Activated T-helper 9 cell treated with anti-CD3 and anti-CD28 coated beads, Interleukin-2, amount 50 U/mL, for 16 hours (primary cell): ENCODE measurements around the gene FAM78A.
A peak's percentile ranks its signal among the peaks of the same experiment; 100 is the strongest.

Source experiments
- DNase-seq: peaks from one replicate; pipeline ENCODE4 v3.0.0-alpha.2; 2020; ENCODE audit warnings: low read depth

Gene FAM78A, protein sequence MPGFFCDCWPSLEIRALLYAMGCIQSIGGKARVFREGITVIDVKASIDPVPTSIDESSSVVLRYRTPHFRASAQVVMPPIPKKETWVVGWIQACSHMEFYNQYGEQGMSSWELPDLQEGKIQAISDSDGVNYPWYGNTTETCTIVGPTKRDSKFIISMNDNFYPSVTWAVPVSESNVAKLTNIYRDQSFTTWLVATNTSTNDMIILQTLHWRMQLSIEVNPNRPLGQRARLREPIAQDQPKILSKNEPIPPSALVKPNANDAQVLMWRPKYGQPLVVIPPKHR

DNA sequence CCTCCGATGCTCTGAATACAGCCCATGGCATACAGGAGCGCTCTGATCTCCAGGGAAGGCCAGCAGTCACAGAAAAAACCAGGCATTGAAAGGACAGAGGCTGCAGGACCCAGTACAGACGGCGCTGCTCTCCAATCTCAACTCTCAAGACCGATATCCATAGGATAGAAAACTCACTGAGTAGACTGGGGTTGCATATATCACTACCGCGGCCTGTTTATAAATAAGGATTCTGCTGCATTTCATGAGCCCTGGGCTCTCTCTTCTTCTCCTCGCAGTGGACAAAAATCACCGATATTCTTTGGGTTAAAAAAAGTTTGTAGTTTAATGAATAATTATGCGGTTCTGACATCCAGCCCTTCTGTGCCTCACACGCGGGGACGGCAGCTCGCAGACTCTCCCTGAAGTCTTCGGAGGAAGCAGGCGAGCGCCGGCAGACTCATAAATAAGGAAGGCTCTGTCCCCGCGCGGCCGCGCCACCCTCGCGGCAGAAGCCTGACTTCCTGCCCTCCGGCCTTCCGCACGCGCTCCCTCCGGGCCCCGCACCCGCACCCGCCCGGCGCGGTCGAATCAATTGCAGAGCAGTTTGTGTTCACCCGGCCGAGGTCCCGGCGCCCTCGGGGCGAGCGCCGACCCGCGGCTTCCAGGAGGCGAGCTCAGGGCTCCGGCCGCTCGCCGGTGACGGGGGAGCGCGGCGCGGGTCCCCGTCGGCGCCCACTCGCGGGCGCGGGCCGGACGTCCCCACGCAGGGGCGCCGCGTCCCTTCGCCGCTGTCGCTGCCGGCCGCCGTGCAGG lies at the start of gene FAM78A:
Gene FAM78A (minus strand): TSS at position 417 of the 795 bp plus-strand sequence. CDS start 331 bp downstream, at position 86.
- DNase-seq: no peak

DNA sequence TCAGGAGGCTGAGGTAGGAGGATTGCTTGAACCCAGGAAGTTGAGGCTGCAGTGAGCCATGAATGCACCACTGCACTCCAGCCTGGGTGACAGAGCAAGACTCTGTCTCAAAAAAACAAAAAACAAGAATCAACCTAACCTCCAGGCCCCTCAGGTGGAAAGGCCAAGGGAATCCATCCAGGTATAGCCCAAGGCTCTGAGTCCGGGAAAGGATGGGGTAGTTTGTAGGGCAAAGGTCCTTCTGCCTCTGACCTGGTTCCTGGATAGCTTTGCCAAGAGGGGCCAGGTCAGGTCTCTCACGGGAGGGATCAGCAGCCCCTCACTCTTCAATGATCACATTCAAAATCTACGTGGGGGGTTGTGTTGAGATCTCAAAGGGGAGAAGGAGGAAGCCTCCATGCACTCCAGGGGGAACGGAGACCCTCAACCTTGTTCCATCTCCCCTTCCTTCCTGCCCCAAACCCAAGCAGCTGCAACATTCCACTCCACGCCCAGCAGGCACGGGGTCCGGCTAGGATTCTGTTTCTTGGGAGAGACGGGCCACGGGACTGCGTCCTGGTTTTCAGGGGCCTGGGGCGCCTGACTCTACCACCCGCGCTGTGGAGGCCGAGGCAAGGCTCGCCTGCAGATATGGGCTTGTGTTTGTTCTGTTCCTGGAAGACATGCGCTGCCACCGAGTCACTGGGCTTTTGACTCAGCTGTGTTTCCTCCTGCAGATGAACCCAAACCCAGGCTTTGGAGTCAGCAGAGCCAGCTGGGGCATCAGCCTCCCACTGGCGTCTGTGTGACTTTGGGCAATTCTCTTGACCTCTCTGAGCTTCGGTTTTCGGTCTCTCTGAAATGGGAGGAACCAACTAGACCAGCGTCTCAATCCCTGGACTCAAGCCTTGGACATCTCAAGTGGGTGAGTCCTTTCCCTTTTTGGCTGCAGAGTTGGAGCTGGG lies 48.7 kb upstream of the FAM78A start:
- DNase-seq: no peak

- no peak for DNase-seq
Measured at GRCh38 chr9:131323629-131324028, 47.3 kb upstream of the FAM78A start.

DNA sequence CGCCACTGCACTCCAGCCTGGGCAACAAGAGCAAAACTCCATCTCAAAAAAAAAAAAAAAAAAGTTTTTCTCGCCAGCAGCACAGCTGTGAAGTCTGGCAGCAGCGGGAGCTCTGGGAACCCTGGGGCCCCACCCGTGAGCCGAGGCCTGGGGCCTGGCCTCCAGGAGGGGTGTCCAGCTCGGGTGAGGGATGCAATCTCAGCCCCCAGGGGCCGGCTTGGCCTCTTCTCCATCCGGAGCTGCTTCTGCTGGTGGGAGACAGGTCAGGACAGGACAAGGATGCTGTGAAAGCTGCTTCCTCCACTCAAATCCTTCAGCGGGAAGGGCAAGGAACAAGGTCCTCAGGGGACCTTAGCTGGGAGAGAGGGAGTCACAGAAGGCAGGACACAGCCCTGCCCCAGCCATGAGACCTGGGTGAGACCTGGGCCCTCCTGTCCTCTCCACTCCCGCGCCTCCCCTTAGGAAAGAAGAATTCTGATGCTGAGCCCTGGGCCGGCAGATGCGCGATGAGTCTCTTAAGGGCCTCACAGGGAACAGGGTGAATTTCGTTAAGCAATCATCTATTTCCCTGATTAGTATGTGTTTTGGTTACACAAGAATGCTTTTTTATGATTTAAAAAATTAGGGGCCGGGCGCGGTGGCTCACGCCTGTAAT lies 43.8 kb upstream of the FAM78A start:
- DNase-seq: no peak

DNA sequence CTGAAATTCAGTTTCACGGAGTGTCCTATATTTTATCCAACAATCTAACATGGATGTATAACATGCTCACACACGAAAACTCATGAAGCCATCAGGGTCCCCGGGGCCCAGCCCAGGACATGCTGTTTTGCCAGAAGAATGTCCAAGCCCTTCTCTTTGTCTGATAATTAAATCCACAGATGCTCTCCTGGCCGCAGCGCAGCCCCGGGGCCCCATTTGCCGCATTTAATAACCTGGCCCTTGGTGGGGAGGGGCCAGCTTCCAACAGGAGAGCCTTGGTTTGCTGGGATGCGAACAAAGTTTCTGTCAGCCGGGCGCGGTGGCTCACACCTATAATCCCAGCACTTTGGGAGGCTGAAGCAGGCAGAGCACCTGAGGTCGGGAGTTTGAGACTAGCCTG lies 43.2 kb upstream of the FAM78A start:
- no peak for DNase-seq

DNA sequence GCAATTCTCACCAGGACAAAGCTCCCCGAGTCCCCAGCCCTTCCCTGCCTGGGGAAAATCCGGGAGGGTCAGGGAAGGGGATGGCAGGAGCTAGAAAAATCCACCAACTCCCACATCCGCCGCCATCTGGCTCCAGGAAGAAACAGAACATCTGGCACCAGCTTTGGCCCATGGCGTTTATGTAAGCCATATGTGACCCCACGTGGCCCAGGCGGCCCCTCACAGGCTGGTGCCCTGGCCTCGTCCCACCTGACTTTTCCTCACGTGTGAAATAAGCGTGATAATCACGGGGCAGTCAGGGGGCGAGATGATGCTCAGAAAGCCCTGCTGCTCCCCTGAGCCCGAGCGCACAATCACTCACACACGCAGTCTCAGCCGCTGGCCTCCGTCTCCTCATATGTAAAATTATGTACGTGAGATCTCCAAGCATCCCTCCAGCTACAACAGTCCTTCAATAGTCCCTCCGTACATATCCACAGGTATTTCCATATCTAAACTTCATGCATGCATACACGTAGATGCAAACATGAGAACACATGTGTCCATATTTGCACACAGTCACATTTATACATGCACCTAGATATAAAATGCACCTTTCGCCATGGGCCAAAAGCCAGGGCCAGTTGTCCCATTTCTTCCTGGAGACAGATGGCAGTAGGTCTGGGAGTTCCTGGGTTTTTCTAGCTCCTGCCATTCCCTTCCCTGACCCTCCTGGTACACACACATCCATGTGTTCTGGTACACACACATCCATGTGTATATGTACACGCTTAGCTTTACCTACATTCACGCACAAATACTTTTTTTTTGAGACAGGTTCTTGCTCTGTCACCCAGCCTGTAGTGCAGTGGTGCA lies 42.1 kb upstream of the FAM78A start:
- DNase-seq: no peak

DNA sequence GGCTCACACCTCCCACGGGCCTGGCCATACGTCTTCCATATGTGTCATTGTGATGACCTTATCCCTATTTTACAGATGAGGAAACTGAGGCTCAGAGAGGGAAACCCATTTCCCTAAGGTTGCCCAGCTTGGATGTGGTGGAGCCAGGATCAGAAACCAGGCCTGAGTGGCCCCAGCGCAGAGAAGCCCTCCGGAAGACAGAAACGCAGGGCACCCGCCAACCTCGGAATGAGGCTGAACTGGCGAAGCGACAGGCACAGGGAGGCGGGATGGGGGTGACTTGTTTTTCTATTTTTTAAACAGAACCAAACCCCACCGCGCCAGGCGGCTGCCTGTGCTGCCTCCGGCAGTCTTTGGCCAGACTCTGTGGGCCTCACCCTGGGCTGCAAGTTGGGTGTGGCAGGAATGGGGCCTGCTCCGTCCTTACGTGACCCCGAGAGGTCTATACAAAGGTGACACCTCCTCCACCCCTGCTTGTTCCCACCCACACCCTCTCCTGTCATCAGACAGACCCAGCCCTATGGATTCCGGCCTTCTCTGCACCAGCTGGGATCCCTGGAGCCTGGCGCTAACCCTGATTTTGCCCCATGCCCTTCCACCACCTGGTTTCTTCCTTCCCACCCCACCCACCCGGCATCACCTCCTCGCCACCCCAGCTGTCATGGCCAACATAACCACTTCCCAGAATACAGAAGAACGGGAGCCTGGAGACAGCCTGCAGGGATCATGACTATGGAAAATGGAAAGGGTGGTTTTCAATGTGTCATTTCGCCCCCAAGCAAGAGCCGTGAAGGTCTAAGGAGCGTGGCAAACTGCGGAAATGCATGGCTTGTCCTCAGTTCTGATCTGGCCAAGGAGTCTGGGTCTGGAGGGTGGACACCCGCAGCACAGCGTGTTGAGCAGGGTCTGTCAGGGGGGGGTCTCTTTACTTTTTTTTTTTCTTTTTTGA lies 36.8 kb upstream of the FAM78A start:
- no peak for DNase-seq

- no peak for DNase-seq
Measured at GRCh38 chr9:131312246-131312645, 35.9 kb upstream of the FAM78A start.

DNA sequence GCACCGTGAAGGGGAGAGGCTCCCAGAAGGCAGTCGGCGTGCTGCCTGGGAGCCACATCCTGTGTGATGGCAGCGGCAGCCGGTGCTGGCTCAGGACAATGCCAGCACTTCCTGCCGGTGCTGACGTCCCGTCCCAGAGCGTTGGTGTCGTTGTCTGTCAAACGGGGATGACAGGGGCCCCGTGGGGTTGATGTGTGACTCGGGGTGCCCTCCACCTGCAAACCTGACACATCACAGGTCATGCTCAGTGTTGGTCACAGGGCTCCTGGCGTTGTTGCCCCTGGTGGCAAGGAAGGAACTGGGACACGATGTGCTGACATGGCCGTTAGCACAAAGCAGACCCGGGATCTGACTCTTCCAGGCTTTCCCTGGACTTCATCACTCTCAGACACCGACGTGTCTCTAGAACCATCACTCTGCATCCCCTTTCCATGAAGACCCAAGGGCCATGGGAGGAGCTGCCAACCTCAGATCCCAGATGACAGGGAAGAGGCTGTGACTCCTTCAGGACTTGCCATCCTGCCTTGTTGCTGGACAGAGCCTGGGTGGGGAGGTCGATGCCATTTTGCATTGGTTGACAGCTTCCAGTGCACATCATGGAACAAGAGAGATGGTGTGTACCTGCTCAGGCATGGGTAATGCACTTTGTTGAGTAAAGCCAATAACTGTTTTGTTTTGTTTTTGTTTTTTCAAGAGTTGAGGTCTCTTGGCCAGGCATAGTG lies 34.7 kb upstream of the FAM78A start:
- DNase-seq: peak; percentile 33

DNA sequence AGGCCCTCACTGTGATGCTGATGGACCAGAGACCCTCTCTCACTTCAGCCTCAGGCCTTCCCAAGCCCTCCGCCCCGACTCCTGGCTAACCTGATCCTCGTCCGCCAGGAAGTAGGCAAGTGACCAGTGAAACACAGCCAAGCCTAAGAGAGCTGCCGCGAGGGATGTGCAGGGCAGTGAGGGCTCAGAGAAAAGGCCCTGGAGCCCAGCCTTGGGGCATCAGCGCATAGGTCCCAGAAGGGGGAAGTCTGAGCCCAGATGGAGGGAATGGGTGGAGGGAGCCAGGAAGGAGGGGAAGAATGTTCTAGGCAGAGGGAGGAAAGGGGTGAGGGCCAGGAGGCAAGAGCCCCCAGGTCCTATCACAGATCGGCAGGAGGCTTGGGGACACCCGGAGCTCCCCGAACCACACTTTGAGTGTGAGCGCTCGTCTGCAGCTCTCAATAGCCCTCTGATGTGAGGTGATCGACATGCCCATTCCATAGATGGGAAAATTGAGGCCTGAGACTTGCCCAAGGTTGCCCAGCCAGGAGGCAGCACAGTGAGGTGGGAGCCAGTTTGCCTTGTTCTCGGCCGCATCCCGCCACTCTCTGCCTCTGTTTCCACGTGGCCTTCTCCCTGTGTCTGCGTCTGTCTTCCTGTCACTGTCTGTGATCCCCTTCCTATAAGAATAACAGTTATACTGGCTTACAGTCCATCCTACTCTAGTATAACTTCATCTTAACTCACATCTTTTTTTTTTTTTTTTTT lies 33.4 kb upstream of the FAM78A start:
- DNase-seq: no peak

- no peak for DNase-seq
Measured at GRCh38 chr9:131308906-131309529, 32.7 kb upstream of the FAM78A start.

GRCh38 chr9:131308452-131308851 lies 32.1 kb upstream of the FAM78A start:
- DNase-seq: no peak

GRCh38 chr9:131307974-131308373 lies 31.7 kb upstream of the FAM78A start:
- DNase-seq: no peak

GRCh38 chr9:131306397-131307004 lies 30.2 kb upstream of the FAM78A start:
- DNase-seq: no peak

DNA sequence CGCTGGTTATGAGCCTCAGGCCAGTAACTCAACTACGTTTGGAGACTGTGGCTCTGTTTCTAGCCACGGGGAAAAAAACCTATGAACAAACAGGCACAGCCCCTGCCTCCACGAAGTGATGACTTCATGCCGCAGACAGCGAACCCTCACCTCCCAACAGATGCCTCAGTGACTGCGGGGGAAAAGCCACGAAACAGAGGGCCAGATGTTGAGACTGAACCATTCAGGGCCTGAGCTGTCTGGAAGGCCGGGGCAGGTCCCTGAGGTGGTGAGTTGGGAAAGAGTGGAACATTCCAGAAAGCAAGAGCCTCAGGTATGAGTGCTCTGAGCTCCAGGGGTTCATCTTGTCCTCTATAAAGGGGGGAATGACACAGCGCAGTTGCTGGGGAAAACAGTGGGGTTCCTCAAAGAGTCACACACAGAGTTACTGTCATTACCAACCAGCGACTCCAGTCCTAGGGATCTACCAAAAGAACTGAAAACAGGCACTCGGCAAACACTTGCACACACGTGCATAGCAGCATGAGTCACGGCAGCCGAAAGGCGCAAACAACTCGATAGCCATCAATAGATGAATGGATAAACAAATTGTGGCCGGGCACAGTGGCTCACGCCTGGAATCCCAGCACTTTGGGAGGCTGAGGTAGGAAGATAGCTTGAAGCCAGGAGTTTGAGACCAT lies 28.5 kb upstream of the FAM78A start:
- no peak for DNase-seq

DNA sequence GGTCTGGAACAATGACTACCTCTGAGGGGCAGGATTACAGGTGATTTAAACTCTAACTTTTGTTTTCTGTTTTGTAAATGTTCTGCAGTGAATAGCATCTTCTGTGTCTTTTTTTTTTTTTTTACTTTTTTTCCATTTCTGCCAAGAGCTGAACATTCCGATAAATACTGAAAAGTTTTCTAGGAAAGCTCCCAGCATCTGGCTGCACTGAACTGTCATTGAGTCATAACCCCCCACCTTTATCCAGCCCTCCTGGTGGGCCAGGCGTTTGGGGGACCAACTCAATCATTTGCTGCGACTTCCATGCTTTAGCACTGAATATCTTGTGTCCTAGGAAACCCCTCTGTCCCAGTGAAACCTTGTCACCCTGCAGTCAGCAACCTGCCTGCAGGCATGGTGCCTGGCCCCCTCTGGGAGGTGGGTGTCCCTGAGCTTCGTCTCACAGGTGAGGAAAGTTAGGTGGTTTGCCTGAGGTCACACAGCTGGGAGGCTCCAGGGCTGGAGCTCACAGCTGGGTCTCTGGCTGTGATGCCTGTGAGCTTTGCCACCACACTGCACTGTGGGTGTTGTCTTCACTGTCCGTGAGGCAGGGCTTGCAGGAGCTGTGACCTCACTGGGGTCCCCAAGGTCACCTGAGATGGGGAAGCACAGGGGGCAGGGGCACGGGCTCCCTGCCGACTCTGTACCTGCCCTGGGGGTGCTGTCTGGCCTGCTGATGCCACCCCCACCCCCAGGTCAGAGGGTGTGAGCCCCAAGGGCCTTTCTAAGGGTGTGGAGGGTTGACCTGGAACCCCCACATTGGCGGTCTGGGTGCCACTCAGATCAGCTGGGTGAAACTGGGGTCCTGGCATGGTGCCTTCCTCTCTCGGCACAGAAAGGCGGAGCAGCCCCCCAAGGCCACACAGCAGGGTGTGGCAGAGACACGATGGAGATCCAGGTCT lies 27.3 kb upstream of the FAM78A start:
- DNase-seq: no peak
